NB4 (cell line): Measurements from ENCODE around the gene PARD3.

Source experiments
- MYC ChIP-seq: IDR thresholded peaks from 2 replicates; pipeline ENCODE4 v1.6.1; 2011; ENCODE audit warnings: low read depth, low read length
- POLR2A ChIP-seq: IDR thresholded peaks from 2 replicates; pipeline ENCODE4 v1.6.1; 2011; ENCODE audit warnings: mild to moderate bottlenecking; ENCODE audit not compliant: insufficient read length; ENCODE audit errors: extremely low read depth
- TF ChIP-seq, protein P1 (sequence below): IDR thresholded peaks from one replicate; pipeline ENCODE4 v1.5.1; 2012; ENCODE audit warnings: low read depth, low read length
- TF ChIP-seq, protein P2 (sequence below): IDR thresholded peaks from 2 replicates; pipeline ENCODE4 v1.6.1; 2011; ENCODE audit warnings: low read depth, low read length

DNA sequence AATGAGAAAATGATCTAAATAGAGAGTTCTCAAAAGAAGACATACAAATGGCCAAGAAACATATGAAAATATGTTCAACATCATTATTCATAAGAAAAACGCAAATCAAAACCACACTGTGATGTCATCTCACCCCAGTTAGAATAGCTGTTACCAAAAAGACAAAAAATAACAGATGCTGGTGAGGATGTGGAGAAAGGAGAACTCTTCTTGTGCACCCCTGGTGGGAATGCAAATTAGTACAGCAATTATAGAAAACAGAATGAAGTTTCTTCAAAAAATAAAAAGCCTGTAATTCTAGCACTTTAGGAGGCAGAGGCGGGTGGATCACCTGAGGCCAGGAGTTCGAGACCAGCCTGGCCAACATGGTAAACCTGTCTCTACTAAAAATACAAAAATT is 199.3 kb downstream of the PARD3 start:
- TF ChIP-seq, protein P1, sequence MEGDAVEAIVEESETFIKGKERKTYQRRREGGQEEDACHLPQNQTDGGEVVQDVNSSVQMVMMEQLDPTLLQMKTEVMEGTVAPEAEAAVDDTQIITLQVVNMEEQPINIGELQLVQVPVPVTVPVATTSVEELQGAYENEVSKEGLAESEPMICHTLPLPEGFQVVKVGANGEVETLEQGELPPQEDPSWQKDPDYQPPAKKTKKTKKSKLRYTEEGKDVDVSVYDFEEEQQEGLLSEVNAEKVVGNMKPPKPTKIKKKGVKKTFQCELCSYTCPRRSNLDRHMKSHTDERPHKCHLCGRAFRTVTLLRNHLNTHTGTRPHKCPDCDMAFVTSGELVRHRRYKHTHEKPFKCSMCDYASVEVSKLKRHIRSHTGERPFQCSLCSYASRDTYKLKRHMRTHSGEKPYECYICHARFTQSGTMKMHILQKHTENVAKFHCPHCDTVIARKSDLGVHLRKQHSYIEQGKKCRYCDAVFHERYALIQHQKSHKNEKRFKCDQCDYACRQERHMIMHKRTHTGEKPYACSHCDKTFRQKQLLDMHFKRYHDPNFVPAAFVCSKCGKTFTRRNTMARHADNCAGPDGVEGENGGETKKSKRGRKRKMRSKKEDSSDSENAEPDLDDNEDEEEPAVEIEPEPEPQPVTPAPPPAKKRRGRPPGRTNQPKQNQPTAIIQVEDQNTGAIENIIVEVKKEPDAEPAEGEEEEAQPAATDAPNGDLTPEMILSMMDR, result no peak
- TF ChIP-seq POLR2A (no peak), MYC (no peak)
- TF ChIP-seq, protein P2, sequence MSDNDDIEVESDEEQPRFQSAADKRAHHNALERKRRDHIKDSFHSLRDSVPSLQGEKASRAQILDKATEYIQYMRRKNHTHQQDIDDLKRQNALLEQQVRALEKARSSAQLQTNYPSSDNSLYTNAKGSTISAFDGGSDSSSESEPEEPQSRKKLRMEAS, result no peak
